B cell (primary cell): Measurements from ENCODE around the gene GRK5.

Experiments
- CTCF ChIP-seq: fragments of 200-600 bp; IDR thresholded peaks from one replicate; pipeline ENCODE4 v1.8.0; 2022; ENCODE audit warnings: antibody characterized with exemption, mild to moderate bottlenecking
- EZH2 ChIP-seq: IDR thresholded peaks from 2 replicates; pipeline ENCODE4 v1.6.1; 2012; ENCODE audit warnings: borderline replicate concordance, low read depth, mild to moderate bottlenecking, moderate library complexity, low read length; ENCODE audit not compliant: insufficient read depth, poor library complexity, severe bottlenecking

- TF ChIP-seq CTCF (no peak), EZH2 (no peak)
Observed at GRCh38 chr10:119174109-119174508, 33.3 kb upstream of the GRK5 start.
